Esophagus muscularis mucosa (tissue), 3 donors: Measurements from ENCODE around the gene LTA4H.

Experiments
- CTCF ChIP-seq, 3 experiments: fragments of 200-600 bp in 2 of 3; fragments of 450-650 bp in 1 of 3; sonication (generic) in 2 of 3; IDR thresholded peaks; one replicate each; pipeline ENCODE4 v1.5.1; 2017 to 2019; ENCODE audit warnings: antibody characterized with exemption in 3 of 3, mild to moderate bottlenecking in 2 of 3, moderate library complexity in 1 of 3
- POLR2AphosphoS5 ChIP-seq, 2 donors: sonication (generic); formaldehyde crosslinking; IDR thresholded peaks; one replicate each; pipeline ENCODE4 v1.6.1; 2017; ENCODE audit warnings: antibody characterized with exemption in 2 of 2

- TF ChIP-seq CTCF (IDR thresholded peaks at IDR 0.05) (no peak), POLR2AphosphoS5 (IDR thresholded peaks at IDR 0.05) (no peak)
These were observed 22.7 kb upstream of the LTA4H start for GRCh38 chr12:96057986-96058553.
